HG02943 (cell line): ENCODE results near the gene U2AF2.

ENCODE experiments used
- ATAC-seq: cut with Tn5 transposase; IDR thresholded peaks from one replicate; pipeline ENCODE4 v1.9.1; 2021; ENCODE audit warnings: mild to moderate bottlenecking, low read depth, moderate library complexity; ENCODE audit not compliant: unreplicated experiment

U2AF2 gene

GRCh38 chr19:55687281-55688201, 32.7 kb downstream of the U2AF2 start:
- ATAC-seq = no peak

- no peak for ATAC-seq
These were observed 33.8 kb downstream of the U2AF2 start for GRCh38 chr19:55688422-55689218.

GRCh38 chr19:55689411-55690108, 34.7 kb downstream of the U2AF2 start:
- no peak for ATAC-seq

GRCh38 chr19:55690109-55690768, 35.4 kb downstream of the U2AF2 start:
- ATAC-seq = no peak

- ATAC-seq = no peak
These were observed 36.1 kb downstream of the U2AF2 start for GRCh38 chr19:55690769-55691545.

GRCh38 chr19:55691561-55692481, 37.0 kb downstream of the U2AF2 start:
- ATAC-seq = no peak

GRCh38 chr19:55692681-55693081, 37.8 kb downstream of the U2AF2 start:
- no peak for ATAC-seq

- no peak for ATAC-seq
These were observed 38.6 kb downstream of the U2AF2 start for GRCh38 chr19:55693336-55693974.

- ATAC-seq = no peak
These were observed 39.4 kb downstream of the U2AF2 start for GRCh38 chr19:55694241-55694655.

- no peak for ATAC-seq
These were observed 40.0 kb downstream of the U2AF2 start for GRCh38 chr19:55694656-55695491.

- ATAC-seq = no peak
These were observed 40.9 kb downstream of the U2AF2 start for GRCh38 chr19:55695511-55696290.

GRCh38 chr19:55696301-55697068, 41.6 kb downstream of the U2AF2 start:
- no peak for ATAC-seq

GRCh38 chr19:55697069-55697440, 42.2 kb downstream of the U2AF2 start:
- ATAC-seq = no peak

- ATAC-seq = no peak
These were observed 42.9 kb downstream of the U2AF2 start for GRCh38 chr19:55697698-55698097.

- ATAC-seq = no peak
These were observed 43.4 kb downstream of the U2AF2 start for GRCh38 chr19:55698256-55698655.

GRCh38 chr19:55699221-55699620, 44.4 kb downstream of the U2AF2 start:
- no peak for ATAC-seq
